DOHH2 (cell line): ENCODE data around the gene ANKHD1.
"Not testable (repeated sequence)": the region's sequence is repeated elsewhere in the genome, so short reads cannot be mapped to it uniquely, and the experiment has no call there.

Experiments
- H3F3A ChIP-seq: fragments of 200-600 bp; sonication (generic), shearing (Covaris generic); 2 replicates; pipeline ENCODE4 v1.6.0; 2016; ENCODE audit warnings: antibody characterized with exemption, mild to moderate bottlenecking; ENCODE audit not compliant: control insufficient read depth, insufficient read depth
- H3K27ac ChIP-seq: fragments of 200-600 bp; sonication (generic); 2 replicates; pipeline ENCODE4 v1.5.1; 2014; ENCODE audit warnings: low read depth, mild to moderate bottlenecking, low read length, moderate library complexity
- H3K27me3 ChIP-seq: fragments of 200-600 bp; sonication (generic); 2 replicates; pipeline ENCODE4 v1.6.1; 2014; ENCODE audit warnings: mild to moderate bottlenecking, low read length, mixed read lengths; ENCODE audit not compliant: control insufficient read depth
- H3K36me3 ChIP-seq: fragments of 200-600 bp; sonication (generic); 2 replicates; pipeline ENCODE4 v1.6.1; 2014; ENCODE audit warnings: mild to moderate bottlenecking, low read length, moderate library complexity, mixed read lengths; ENCODE audit not compliant: control insufficient read depth
- H3K4me1 ChIP-seq: fragments of 200-600 bp; sonication (generic); 2 replicates; pipeline ENCODE4 v1.6.1; 2014; ENCODE audit warnings: mild to moderate bottlenecking, low read length, mixed read lengths; ENCODE audit not compliant: control insufficient read depth
- H3K4me2 ChIP-seq: fragments of 200-600 bp; sonication (generic); 2 replicates; pipeline ENCODE4 v1.6.0; 2014; ENCODE audit warnings: mild to moderate bottlenecking, low read length, moderate library complexity
- H3K4me3 ChIP-seq: fragments of 200-600 bp; sonication (generic); 2 replicates; pipeline ENCODE4 v1.5.1; 2014; ENCODE audit warnings: mild to moderate bottlenecking, low read length, mixed read lengths
- H3K79me2 ChIP-seq: fragments of 200-600 bp; sonication (generic); 2 replicates; pipeline ENCODE4 v1.6.1; 2014; ENCODE audit warnings: mild to moderate bottlenecking, low read length, mixed read lengths; ENCODE audit not compliant: control insufficient read depth
- H3K9me2 ChIP-seq: fragments of 200-600 bp; sonication (generic); replicated peaks from 2 replicates; pipeline ENCODE4 v1.6.1; 2014; ENCODE audit warnings: mild to moderate bottlenecking, low read length, mixed read lengths; ENCODE audit not compliant: control insufficient read depth
- H3K9me3 ChIP-seq: fragments of 200-600 bp; sonication (generic); 2 replicates; pipeline ENCODE4 v1.6.1; 2014; ENCODE audit warnings: antibody characterized with exemption, low read length, mixed read lengths; ENCODE audit not compliant: control insufficient read depth, insufficient read depth
- H4K20me1 ChIP-seq: fragments of 200-600 bp; sonication (generic); 2 replicates; pipeline ENCODE4 v1.6.0; 2014; ENCODE audit warnings: low read depth, mild to moderate bottlenecking, antibody characterized with exemption, low read length, moderate library complexity; ENCODE audit not compliant: control insufficient read depth, insufficient read depth
- EZH2phosphoT487 ChIP-seq: fragments of 200-600 bp; sonication (generic); IDR thresholded peaks from 2 replicates; pipeline ENCODE4 v1.6.1; 2017; ENCODE audit warnings: borderline replicate concordance, mild to moderate bottlenecking, antibody characterized with exemption, low read length, moderate library complexity, mixed read lengths
- TF ChIP-seq, protein P1 (sequence below): fragments of 200-600 bp; sonication (generic); IDR thresholded peaks from one replicate; pipeline ENCODE4 v1.5.1; 2014; ENCODE audit warnings: antibody characterized with exemption, mild to moderate bottlenecking, low read depth, low read length; ENCODE audit not compliant: poor library complexity, severe bottlenecking

The ANKHD1 gene

GRCh38 chr5:140576776-140577201 lies 175.2 kb downstream of the ANKHD1 start:
- Histone ChIP-seq H3K9me3 (no peaks in the 10 kb centered on the region), H3K79me2 (no peaks in the 10 kb centered on the region), H3K27me3 (peaks cover 4% of the 10 kb centered on the region), H3K4me2 (no peak overlapping the region), H3K9me2 (no peaks in the 10 kb centered on the region), H3K36me3 (no peaks in the 10 kb centered on the region), H3K4me3 (no peak overlapping the region), H3K4me1 (0 out of 2 replicates have a peak, but pooled peaks cover 2% of the 10 kb centered on the region), H4K20me1 (no peaks in the 10 kb centered on the region), H3F3A (no peaks in the 10 kb centered on the region), H3K27ac (no peak overlapping the region)
- TF ChIP-seq, protein P1, sequence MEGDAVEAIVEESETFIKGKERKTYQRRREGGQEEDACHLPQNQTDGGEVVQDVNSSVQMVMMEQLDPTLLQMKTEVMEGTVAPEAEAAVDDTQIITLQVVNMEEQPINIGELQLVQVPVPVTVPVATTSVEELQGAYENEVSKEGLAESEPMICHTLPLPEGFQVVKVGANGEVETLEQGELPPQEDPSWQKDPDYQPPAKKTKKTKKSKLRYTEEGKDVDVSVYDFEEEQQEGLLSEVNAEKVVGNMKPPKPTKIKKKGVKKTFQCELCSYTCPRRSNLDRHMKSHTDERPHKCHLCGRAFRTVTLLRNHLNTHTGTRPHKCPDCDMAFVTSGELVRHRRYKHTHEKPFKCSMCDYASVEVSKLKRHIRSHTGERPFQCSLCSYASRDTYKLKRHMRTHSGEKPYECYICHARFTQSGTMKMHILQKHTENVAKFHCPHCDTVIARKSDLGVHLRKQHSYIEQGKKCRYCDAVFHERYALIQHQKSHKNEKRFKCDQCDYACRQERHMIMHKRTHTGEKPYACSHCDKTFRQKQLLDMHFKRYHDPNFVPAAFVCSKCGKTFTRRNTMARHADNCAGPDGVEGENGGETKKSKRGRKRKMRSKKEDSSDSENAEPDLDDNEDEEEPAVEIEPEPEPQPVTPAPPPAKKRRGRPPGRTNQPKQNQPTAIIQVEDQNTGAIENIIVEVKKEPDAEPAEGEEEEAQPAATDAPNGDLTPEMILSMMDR = no peak
- TF ChIP-seq EZH2phosphoT487 = no peak

- H3K36me3 ChIP-seq, H3K9me2 ChIP-seq, H3K27me3 ChIP-seq, H3K79me2 ChIP-seq, H4K20me1 ChIP-seq, H3K27ac ChIP-seq, H3K9me3 ChIP-seq, H3K4me1 ChIP-seq, H3K4me3 ChIP-seq, H3K4me2 ChIP-seq, H3F3A ChIP-seq: not testable (repeated sequence)
Observed at GRCh38 chr5:140579188-140579747, 177.6 kb downstream of the ANKHD1 start.

- no peak overlapping the region for H3K4me3 ChIP-seq
- H3K27me3 ChIP-seq = peaks cover 11% of the 10 kb centered on the region
- no peaks in the 10 kb centered on the region for H3K9me2 ChIP-seq
- no peak for TF ChIP-seq EZH2phosphoT487
- TF ChIP-seq, protein P1 = no peak
- H3K4me2 ChIP-seq = no peak overlapping the region
- H3K27ac ChIP-seq = no peak overlapping the region
- H3F3A ChIP-seq = no peaks in the 10 kb centered on the region
- no peaks in the 10 kb centered on the region for H3K4me1 ChIP-seq
- H4K20me1 ChIP-seq = no peaks in the 10 kb centered on the region
- no peaks in the 10 kb centered on the region for H3K9me3 ChIP-seq
- no peaks in the 10 kb centered on the region for H3K79me2 ChIP-seq
- no peaks in the 10 kb centered on the region for H3K36me3 ChIP-seq
Observed at GRCh38 chr5:140587495-140587894, 185.9 kb downstream of the ANKHD1 start.

- no peak overlapping the region for H3K4me3 ChIP-seq
- H3K79me2 ChIP-seq = no peaks in the 10 kb centered on the region
- H3K9me3 ChIP-seq = no peaks in the 10 kb centered on the region
- H3K4me2 ChIP-seq = no peak overlapping the region
- no peaks in the 10 kb centered on the region for H3K36me3 ChIP-seq
- H4K20me1 ChIP-seq = no peaks in the 10 kb centered on the region
- peaks cover 11% of the 10 kb centered on the region for H3K27me3 ChIP-seq
- TF ChIP-seq, protein P1 = no peak
- TF ChIP-seq EZH2phosphoT487 = no peak
- no peak overlapping the region for H3K27ac ChIP-seq
- no peaks in the 10 kb centered on the region for H3K4me1 ChIP-seq
- no peaks in the 10 kb centered on the region for H3F3A ChIP-seq
- H3K9me2 ChIP-seq = no peaks in the 10 kb centered on the region
Observed at GRCh38 chr5:140588311-140589070, 186.9 kb downstream of the ANKHD1 start.
